NK-92 treated with Interleukin-12 subunit alpha and Interleukin-12 subunit beta, amount 100 ng/mL, for 24 hours (cell line): ENCODE data around the gene AGAP1.

ENCODE experiments used
- DNase-seq: peaks from one replicate; lab custom pipeline; 2025; lab: John Stamatoyannopoulos, UW

The AGAP1 gene

DNA sequence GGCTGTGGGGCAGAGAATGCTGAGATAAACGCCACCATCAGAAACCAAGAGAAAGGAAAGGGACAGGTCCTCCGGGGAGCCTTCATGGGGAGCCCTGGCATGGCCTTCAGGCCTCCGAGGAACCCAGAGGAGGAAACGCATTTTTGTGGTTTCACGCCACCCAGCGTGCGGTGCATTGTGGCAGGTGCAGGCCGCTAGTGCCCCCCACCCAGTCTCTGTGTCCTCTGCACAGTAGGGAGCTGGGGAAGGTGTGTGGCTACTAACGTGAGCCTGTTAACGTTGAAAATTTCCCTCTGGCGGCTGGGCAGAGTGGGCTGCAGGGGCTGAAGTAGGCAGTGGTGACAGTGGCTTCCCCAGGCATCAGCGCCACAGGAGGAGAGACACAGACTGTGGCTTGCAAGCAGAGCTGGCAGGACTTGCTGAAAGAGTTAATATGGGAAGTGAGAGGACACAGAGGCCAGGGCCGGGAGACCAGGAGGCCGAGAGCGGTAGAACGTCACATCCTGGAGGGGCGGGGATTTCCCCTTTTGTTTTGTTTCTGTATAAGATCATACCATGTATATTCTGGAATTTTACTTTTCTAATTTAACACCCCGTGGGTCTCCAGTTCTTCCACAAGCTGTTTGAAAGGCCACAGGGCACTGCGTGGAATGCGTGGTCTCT is 507.5 kb downstream of the AGAP1 start:
- no peak for DNase-seq

DNA sequence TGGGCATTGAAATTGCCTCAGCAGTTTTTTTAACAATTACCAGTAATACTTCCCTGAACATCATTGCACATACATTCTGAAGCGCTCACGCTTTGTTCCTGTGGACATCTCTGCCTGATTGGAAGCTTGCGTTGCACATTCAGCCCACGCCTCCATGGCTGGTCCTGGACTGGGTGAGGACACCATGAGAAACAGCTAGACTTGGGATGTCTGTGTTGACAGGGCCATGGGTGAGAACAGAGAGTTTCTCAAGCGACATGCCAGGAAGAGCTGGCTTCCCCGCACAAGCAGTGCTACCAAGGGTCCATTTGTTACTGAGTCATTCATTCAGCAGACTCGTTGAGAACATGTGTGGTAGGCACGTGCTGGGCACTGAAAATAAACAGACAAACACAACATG is 508.0 kb downstream of the AGAP1 start:
- no peak for DNase-seq

DNA sequence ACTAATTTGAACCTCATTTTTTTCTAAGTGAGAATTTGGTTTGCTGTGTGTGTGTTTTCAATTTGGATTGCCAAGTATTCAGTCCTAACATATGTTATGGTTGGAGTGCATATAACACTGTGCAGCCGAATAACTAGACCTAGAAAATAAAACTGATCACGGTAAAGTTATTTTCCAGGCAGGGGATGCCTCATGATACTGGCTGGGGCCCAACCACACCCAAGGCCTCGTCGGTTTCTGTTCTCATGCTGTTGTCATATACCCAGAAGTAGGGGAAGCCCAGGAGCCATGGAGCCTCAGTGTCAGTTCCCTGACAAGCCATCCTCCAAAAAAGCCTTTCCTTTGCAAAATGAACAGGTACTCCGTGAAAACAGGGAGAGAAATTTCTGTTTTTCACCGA is 514.2 kb downstream of the AGAP1 start:
- no peak for DNase-seq

DNA sequence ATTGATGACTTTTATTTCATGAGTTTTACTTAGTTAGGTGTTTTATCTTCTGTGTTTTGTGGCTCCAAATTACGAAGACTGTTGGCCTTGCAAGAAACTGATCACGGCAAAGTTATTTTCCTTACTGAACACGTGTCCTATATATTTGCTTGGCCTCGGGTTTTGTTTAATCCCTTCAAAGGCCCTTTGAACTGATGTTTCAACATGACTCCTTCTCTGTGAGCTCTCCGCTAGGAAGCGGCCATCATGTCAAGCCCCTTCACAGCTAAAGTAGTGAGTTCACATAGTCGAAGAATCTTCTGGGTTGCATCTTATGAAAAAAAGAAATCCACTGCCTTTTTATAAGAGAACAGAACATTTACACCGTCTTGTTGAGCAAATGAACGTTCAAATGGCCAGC is 515.0 kb downstream of the AGAP1 start:
- DNase-seq: no peak

DNA sequence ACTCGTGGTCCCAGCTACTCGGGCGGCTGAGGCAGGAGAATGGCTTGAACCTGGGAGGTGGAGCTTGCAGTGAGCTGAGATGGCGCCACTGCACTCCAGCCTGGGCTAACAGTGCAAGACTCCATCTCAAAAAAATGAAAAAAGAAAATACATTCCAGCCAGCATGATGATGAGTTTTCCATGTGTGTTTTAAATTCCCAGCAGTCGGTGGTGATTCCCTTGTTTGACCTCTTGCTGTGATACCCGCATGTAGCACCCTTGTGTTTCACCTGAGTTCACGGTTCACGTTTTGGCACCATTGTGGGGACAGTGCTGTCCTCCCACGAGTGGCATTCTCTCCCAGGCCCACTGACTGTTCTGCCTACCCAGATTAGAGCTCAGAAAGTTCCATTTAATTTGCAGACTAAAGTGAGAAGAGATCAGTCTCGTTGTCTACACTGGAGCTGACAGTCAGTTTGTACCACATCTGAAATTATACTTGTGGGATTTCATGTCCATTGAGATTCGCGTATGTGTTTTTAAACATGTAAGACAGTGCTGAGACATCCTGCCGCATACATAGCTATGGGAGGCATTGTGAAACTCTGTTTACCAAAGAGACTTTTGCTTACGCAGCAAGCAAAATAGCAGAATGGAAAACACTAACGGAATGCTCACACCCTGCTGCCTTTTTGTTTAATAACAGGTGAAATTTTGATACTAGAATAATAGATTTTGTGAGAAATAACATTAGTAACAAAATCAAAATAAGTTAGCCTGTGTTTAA is 517.3 kb downstream of the AGAP1 start:
- DNase-seq: no peak

DNA sequence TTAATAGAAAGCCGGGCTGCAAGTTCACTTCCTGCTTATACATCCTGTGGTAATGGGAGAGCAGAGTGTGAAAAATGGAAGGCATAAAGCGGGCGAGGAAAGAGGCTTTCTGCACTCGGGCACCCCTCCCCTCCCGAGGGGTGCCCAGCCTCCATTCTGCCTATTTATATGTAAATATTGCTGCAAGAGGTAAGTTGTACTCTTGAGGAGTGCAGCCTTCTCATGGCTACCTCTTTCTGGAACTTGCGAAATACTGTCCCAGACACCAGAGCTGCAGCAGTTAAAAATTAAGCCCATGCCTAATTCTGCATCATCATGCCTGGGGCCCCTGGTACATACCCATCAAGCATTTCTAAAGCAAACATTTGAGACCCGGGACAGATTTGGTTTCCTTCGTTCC is 518.3 kb downstream of the AGAP1 start:
- no peak for DNase-seq

DNA sequence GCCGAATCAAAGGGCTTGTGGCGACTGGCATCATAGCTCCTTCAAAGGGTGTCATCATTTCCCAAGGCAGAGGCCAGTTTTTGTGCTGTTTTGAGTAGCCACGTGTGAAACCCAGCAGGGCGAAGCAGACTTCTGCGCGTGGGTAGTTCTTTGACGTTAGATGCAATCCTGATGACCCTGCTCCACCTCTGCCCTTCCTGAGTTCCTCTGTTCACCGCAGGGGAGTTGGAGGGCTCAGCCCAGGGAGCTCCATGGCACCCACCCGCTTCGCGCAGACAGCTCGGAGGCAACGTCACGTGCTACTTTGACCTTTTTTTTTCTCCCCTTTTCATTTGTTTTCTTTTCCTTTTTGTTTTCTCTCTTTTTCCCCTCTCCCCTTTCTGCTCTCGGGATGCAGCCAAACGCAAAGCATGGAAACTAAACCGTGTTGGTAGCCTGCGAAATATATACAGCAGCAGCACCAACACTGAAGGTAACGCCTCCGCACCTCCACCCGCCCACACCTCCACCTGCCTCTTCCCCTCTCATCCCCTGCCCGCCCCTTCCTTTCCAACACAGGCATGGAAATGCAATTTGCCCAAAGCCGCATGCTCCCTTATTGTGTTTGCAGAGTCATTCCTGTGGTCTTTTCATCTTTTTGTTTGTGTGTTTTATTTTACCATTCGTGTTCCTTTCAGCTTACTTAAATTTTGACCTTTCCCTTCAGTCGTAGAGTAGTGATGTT is 520.7 kb downstream of the AGAP1 start:
- DNase-seq: no peak

DNA sequence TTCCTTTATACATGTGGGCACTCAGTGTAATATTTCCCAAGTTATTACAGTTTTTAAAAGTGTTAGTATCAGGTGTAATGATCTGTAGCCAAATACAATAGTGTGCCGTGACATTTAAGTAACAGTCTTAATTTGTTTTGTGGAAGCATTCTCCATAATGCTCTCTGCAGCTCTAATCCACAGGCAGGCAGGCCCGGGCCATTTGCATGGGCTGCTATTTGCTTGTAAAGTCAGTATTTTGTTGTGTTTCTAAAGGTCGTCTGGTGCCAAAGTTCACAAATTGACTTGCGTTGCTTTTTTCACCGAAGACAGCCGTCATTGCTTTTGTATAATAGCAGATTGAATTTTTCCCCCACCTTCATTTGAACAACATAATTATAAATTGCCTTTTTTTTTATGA is 521.3 kb downstream of the AGAP1 start:
- DNase-seq: no peak

DNA sequence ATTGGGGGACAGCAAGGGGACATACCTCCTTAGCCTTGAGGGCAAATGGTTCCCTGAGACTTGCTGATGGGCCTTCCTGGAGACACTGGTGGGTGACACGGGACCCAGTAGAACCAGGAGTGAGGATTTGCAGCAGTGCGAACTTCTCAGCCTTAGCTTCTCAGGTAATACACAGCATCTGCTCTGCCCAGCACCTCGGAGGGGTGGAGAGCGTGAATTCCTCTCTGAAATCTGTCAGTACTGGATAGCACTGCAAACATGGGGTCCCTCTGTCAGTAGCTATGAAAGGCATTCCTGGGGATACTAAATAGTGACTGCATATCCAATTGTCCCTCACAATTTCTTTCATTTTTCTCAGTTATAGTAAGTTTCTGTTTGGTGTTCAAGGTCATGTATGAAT is 522.7 kb downstream of the AGAP1 start:
- DNase-seq: no peak

DNA sequence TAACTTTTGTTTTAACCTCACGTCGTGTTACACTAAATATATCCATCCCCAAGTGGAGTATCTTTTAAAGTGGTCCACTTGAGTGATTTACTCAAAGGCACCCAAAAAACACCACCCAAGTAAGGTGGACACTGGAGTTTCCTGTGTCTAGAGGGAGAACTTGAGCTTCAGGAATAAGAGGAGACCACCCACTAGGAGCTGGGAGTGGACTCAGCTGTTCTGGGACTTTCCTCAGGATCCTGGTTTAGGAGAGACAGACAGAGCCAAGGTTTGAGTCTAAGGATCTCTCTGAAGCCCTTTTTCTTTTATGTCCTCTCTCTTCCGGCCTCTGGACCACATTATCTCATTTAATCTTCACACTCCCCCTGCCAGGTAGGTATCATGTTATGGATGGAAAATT is 523.6 kb downstream of the AGAP1 start:
- DNase-seq: no peak

DNA sequence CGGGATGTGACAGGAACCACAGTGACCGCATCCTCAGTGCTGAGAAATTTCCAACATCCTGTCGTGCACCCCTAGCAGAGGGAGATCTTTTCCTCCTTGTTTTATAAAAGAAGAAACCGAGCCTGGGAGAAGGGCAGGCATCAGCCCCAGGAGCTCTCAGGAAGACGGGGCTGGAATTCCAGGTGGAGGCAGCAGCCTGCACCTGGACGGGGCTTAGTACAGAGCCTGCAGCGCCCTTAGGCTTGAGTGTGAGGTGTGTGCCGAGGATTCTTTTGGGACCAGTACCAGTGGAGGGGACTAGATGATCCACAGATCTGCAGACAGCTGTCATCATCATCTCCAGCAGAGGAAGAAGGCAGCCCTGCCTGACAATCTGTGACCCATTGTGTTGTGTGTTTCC is 525.6 kb downstream of the AGAP1 start:
- DNase-seq: no peak

DNA sequence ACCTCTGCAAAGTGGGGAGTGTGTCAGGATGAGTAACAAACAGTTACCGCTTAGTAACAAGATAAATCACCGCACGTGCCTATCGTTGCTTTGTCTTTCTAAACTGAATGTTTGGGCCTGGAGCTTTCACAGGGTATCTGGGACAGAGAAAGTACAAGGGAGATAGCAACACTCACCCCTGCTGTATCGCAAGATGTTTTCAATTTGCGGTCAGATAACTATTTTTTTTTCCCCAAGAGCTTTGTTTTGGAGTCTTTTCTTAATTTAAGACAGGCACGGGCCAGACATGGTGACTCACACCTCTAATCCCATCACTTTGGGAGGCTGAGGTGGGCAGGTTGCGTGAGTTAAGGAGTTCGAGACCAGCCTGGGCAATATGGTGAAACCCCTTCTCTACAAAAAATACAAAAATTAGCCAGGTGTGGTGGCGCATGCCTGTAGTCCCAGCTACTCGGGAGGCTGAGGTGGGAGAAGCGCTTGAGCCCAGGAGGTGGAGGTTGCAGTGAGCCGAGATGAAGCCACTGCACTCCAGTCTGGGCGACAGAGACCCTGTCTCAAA is 527.7 kb downstream of the AGAP1 start:
- DNase-seq: no peak

DNA sequence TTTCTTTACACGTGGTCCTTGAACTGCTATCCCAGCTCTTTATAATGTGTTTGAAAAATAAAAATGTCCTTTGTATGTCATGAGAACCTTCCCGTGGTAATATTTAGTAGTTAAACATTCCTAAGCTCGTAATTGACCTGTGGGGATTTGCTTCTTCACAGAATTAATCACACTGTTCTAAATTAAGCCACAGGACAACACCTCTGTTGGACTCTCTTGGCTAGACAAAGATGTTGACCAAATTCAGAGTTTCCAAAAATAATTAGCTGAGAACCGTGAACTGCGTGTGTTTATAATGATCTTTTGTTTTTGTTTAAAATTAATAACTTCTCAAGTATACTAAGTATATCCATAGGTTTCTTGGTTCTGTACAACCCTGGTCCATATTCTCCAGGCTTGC is 528.3 kb downstream of the AGAP1 start:
- no peak for DNase-seq

DNA sequence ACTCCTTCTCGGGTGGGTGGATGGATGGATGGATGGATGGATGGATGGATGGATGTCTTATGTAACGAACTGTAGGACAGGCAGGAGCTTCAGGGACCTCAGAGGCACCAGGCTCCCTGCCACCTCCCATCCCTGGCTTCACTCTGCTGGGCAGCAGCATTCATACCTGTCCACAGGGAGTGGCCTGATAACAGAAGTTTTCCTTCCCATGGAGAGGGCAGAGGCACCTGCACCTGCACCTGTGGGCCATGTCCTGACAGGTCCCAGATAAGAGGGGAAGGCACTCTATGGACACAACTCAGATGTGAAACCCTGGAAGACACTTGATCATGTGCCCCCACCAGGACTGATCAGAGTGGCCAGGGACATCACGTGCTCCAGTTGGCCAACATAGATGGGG is 532.0 kb downstream of the AGAP1 start:
- no peak for DNase-seq

DNA sequence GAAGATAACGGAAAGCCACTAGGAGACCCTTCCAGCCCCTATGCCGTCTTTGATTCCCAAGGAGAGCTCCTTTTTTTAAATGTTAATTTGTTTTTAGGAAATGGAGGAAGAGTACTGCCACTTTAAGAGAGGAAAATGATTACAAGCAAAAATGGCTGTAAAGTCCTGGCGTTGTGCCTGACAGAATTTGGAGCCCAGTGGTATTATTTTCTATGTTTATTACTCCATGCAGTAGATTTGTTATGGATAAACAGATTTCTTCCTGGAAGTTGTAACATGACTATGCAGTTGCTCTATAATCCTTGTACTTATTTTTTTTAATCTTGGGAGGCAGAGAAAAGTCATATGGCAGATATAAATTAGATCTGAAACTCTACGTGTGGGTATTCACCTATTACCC is 533.0 kb downstream of the AGAP1 start:
- DNase-seq: no peak

DNA sequence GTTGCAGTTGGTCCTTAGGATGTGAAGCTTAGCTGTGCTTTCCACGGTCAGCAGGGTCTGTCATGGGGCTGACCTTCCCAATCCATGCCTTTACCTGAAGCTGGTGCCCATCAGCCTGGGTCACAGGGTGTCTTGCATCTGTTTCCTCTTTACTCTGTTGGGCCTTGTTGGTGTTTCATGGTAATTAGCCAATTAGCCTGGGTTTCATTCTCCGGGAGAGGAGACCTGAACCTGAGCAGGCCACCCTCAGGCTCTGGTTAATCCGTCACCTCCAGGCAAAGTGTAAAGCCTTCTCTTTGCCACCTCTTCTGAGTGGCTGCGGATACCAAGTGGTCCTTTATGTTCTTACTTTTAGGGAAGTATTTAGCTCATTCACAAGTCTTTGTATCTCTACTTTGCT is 534.2 kb downstream of the AGAP1 start:
- DNase-seq: no peak

DNA sequence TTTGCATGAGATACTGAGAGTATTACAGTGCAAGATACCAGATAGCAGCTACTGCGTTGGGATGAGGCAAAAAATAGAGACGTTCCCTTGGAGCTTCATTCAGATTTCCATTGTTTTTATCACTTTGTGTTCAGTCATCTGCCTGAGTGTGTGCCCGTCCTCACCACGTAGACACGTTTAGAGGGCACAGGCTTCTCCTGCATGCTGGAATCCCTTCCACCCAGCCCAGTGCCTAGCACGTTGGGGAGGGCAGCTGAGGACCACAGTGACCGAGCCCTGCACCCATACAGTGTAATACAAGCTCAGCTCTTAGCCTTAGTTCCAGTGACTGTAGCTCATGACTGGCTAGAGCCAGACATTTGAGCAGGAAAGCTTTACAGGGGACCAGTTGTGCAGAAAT is 539.6 kb downstream of the AGAP1 start:
- DNase-seq: no peak

DNA sequence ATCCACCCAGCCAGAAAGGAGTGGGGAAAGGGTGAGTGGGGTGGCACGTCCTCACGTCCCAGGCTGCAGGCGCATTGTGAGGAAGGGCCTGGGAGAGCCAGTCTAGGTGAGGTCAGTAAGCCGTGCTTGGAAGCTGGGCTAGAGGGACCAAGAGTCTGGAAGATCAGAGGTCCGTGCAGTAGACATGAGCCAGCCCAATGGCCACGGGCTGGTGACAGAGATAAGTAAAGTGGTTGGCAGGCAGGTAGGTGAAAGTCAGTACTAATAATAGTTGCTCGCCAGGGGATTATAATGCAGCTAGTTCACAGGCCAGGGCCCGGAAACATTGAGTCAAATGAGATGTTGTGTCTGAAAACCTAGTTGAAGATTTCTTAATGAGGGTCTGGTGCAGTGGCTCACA is 541.1 kb downstream of the AGAP1 start:
- no peak for DNase-seq

DNA sequence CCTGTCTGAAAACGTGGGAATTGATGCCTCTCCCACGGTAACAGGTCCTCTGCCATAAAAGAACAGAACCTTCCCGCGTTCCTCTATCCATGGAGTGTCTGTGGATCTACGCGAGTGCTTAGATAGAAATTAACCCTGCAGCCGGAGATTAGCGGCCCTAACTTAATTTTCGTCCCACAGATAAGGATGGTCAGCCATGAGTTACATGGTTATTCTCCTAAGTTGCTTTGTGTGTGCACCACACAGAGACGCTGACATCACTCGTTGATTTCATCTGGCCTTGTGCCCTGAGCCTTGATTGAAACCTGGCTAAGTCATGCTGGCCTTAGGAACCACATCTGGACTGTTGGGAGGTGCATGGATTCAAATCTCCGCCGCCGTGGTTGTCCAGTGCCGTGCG is 542.2 kb downstream of the AGAP1 start:
- no peak for DNase-seq

DNA sequence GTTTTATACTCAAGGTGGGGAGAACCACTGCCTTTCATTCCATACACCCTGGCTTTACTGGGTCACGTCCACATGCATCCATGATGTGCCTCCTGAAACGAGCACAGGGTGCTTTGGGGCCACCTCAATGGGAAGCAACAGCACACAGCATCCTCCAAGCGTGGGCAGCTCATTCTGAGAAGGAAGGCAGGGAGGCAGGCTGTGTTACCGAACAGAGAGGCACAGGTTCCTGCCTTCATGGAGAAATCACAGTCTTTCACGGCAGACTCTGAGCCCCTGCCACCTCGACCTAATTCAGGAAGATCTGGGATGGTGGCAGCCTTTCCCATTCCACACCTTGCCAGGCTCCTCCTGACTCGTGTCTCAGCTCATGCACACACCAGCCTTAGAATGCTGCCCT is 544.3 kb downstream of the AGAP1 start:
- no peak for DNase-seq

DNA sequence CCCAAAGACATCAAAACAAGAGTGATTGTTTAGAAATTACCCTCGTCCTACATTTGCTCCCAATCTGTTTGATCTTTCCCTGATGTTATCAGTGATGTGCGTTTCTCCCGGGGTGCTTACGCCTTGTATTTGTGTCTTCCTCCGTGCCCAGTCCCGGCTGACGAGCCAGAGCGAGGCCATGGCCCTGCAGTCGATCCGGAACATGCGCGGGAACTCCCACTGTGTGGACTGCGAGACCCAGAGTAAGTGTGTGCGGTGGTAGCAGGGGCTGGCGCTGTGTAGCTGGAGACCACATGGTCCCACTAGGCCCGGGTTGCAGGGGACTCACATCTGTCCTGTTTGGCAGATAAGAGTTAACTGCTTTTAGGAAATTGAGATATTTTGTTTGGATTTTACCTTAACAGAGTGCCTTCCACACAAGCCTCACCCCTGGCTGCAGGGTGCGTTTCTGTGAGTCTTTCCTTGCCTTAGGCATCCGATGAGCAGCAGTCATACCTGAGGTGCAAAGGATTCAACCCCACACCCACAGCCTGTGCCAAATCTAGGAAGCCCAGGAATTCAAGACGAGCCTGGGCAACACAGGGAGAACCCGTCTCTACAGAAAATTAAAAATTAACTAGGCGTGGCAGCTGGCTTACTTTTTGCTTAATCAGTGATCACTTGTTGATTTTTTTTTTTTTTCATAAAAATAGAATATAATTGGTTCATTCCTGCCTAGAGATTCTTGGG is 546.9 kb downstream of the AGAP1 start:
- DNase-seq: no peak

DNA sequence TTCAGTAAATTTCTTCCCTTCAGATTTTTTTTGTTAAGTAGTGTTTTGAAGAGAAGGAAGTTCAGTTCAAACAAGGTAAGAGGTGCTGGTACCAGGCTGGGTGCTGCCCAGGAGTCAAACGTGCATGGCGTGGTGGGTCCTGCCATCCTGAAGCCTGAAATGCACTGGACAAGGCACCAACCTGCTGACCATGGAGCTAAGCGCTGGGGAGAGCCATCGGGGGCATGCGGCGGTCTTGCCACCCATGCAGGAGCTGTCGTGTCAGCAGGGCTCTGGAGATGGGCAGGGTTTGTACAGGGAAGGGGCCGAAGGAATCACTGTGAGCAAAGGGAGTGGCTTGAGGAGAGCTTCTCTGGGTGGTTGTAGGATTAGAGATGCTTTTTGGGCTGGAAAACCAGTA is 547.8 kb downstream of the AGAP1 start:
- no peak for DNase-seq
